GM12865 (cell line): ENCODE results near the gene PZP.
"Not testable (repeated sequence)": the region's sequence is repeated elsewhere in the genome, so short reads cannot be mapped to it uniquely, and the experiment has no call there.

Experiments
- DNase-seq: peaks from one replicate; pipeline ENCODE4 v3.0.0; 2010; ENCODE audit warnings: low read depth
- H3K4me3 ChIP-seq: 2 replicates; pipeline ENCODE4 v1.5.1; 2011; ENCODE audit warnings: mild to moderate bottlenecking, low read depth, low read length, control low read depth
- TF ChIP-seq, protein P1 (sequence below): IDR thresholded peaks from 2 replicates; pipeline ENCODE4 v1.5.1; 2011; ENCODE audit warnings: low read length, control low read depth, low read depth, inconsistent platforms; ENCODE audit not compliant: insufficient read depth; ENCODE audit errors: missing control alignments

The PZP gene

DNA sequence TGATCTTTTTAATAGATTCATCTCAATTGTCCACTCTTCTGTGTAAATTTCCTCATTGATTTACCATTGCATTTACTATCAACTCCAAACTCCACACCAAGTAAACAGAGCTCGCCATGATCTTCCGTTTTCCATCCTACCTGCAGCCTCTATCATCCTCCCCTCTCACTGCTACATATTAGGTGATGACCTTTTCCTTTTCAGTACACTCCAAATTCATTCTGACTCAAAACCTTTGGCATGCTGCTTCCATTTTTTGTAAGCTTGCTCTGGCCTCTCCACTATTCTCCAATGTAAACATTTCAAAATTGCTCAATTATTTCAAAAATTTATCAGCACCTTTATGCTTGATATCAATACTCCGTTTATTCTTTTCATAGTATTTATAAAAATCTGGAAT is 40.2 kb upstream of the PZP start:
- TF ChIP-seq, protein P1, sequence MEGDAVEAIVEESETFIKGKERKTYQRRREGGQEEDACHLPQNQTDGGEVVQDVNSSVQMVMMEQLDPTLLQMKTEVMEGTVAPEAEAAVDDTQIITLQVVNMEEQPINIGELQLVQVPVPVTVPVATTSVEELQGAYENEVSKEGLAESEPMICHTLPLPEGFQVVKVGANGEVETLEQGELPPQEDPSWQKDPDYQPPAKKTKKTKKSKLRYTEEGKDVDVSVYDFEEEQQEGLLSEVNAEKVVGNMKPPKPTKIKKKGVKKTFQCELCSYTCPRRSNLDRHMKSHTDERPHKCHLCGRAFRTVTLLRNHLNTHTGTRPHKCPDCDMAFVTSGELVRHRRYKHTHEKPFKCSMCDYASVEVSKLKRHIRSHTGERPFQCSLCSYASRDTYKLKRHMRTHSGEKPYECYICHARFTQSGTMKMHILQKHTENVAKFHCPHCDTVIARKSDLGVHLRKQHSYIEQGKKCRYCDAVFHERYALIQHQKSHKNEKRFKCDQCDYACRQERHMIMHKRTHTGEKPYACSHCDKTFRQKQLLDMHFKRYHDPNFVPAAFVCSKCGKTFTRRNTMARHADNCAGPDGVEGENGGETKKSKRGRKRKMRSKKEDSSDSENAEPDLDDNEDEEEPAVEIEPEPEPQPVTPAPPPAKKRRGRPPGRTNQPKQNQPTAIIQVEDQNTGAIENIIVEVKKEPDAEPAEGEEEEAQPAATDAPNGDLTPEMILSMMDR, result no peak
- no peak for DNase-seq
- H3K4me3 ChIP-seq, result no peak overlapping the region

DNA sequence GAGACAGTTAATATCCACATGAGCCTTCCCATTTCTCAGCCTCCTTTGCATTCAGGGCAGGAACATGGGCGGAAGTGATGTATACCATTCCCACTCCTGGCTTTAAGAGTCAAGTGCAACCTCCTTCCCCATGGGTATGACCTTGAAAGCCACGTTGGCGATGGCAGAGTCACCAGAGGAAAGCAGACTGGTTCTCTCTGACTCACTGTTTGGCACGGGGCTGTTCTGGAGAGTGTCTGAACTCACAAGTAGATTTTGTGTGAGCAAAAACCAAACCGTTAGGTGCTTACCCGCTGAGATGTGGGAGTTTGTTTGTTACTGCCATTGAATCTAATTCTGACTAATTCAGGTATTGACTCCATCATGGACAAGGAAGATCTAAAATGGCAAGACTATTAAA is 36.7 kb upstream of the PZP start:
- H3K4me3 ChIP-seq, result no peak overlapping the region
- peak; percentile 68 for DNase-seq
- TF ChIP-seq, protein P1, result no peak

DNA sequence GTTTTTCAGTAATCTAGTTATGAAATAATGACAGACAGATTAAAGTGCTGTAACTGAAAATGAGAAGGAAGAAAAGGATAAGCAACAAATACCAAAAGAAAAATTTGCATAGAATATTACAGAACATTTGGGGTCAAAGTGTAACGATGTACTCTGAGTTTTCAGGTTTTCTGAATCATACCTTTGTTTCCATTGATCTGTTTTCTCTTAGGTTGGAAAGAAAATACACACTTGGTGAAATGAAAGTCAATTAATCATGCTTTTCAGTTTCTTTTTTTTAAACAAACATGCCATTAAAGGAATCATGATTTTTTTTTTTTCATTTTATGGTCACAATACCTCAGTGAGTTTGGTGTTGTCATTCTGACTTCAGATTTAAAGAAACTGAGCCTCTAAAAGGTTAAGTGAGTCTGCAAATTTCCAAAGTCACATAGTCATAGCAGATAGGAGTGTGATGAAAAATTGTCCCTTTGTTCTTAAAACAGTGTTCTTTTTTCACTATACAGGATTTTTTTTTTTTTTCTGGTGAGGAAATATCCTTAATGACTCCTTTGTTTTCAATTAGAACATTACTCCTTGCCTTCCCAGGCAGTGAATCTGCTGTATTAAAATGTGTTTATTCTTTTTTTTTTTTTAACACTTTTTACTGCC is 35.9 kb upstream of the PZP start:
- no peak overlapping the region for H3K4me3 ChIP-seq
- TF ChIP-seq, protein P1, result no peak
- DNase-seq, result no peak

DNA sequence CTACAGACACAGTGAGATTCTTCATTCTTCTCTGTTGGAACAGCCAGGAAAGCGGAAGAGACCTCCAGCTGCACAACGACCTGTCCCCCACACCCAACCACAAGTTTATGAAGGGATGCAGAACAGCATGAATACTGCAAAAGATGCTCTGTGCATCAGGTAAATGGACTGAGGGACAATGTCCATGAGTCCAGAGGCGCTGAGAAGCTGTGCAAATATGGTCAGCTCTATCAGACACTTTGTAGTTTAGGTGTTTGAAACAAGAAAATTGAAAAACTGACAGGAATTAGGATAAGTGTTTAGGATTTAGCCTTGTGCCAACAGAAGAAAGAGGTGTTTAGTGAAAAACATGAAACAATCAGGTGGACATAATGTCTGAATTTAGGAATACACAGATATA is 33.1 kb upstream of the PZP start:
- H3K4me3 ChIP-seq, result no peak overlapping the region
- TF ChIP-seq, protein P1, result no peak
- no peak for DNase-seq

DNA sequence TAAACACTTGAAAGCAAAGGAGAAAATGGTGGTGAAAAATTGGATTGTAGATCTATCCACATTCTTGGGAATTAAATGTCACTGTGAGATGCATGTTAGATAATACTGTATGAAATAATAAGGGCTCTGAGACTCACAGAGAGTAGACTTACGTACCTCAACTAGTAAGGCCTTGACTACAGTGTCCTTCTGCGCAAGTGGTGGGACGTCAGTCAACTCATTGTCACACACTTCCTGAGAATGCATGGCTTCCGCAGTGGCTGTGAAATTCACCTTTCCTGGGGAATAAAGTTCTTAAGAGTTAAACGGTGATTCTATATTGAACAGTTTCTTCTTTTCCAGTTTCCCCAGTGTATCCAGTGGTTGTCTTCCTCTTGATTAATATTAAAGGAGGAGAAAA is 32.6 kb upstream of the PZP start:
- TF ChIP-seq, protein P1, result no peak
- H3K4me3 ChIP-seq, result no peak overlapping the region
- DNase-seq, result no peak

DNA sequence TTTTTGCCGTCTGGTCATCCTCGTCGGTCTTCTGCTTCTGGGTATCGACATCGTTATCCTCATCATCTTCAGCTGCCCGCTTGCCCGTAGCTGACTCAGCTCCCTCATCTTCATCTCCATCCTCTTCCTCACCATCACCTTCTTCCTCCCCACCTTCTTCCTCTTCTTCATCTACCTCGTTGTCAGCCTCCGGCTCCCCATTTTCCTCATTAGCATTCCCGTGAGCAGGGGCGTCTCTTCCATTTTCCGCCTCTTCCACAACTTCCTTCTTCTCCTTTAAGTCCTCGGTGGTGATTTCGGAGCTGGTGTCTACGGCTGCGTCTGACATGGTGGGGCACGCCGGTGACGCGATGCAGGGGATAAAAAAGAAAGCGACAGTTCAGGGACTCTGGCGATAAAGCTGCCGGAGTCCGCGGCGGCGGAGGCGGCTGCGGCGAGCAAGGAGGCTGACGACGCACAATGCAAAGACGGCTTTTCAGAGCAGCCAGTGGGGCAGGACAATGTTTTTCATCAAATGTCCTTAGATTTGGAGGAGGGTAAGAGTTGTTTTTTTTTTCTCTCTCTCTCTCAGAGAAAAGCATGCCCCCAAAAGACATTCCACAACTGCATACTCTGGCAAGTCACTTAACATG is 31.9 kb upstream of the PZP start:
- H3K4me3 ChIP-seq, result 0 out of 2 replicates have a peak overlapping the region, but pooled peaks have one; percentile 8
- DNase-seq, result not testable (repeated sequence)

DNA sequence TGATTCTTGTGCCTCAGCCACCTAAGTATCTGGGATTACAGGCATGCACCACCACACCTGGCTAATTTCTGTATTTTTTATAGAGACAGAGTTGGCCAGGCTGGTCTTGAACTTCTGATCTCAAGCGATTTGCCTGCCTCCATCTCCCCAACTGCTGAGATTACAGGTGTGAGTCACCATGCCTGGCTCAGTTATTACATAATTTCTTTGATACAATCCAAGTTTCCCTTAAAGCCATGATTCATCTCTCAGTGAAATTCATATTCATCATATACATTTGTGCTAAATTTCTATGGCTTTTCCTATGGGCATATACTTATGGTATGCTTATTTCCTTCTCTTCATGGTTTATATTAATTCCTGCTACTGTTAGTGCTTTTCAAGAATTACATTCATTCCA is 29.1 kb upstream of the PZP start:
- DNase-seq, result no peak
- TF ChIP-seq, protein P1, result no peak
- H3K4me3 ChIP-seq, result no peak overlapping the region
